ENCODE results near the gene FITM2. TPM values are rescaled to one million over a fixed set of nuclear protein-coding genes. Genes with fewer than 3 reads are reported as not detected.

The FITM2 gene
- total and polyA plus RNA-seq, 2 donors (not counting 3 experiments of a cell fraction or from before 2014, with no cell fraction given): 4.4 to 7.7 TPM

- ChIA-PET CTCF (no interaction called here), POLR2A (no interaction called here)
- no TSS peak for BruUV-seq (replicated peaks)
- no peak for DNase-seq (ENCODE audit: low read depth, low spot score)
- no peaks in the 10 kb centered on the region for H3K9me1 ChIP-seq (replicated peaks; ENCODE audit: control insufficient read depth, extremely low read depth, insufficient read depth, low read length)
- H3K4me2 ChIP-seq (ENCODE audit: insufficient read depth, low read length): no peak overlapping the region
- H4K20me1 ChIP-seq (replicated peaks; ENCODE audit: control insufficient read depth, extremely low read depth, insufficient read depth, low read length): no peaks in the 10 kb centered on the region
- H2AFZ ChIP-seq (ENCODE audit: low read depth, low read length): no peak overlapping the region
- intact Hi-C loops (cut with micrococcal nuclease): no loop called here
- no peaks in the 10 kb centered on the region for H3K9me3 ChIP-seq (replicated peaks; ENCODE audit: control insufficient read depth, insufficient read depth, low read length)
- H3K9ac ChIP-seq (replicated peaks; ENCODE audit: extremely low read depth, insufficient read depth, low read length): no peak overlapping the region
- FAIRE-seq: no peak
- dilution Hi-C loops (cut with MboI; ENCODE audit: extremely low pct_ligation_motif_present, low sequenced_read_pairs): no loop called here
- no peak overlapping the region for H3K27ac ChIP-seq (ENCODE audit: insufficient read depth, low read depth, low read length)
- no peaks in the 10 kb centered on the region for H3K79me2 ChIP-seq (ENCODE audit: control insufficient read depth, insufficient read depth, low read length)
- no peaks in the 10 kb centered on the region for H3K36me3 ChIP-seq (ENCODE audit: control insufficient read depth in 2 of 2, extremely low read depth in 1 of 2, insufficient read depth in 2 of 2, low read length in 2 of 2)
- TF ChIP-seq MAX (IDR thresholded peaks at IDR 0.05; ENCODE audit: insufficient read depth, insufficient read length): no peak
- H3K27me3 ChIP-seq (ENCODE audit: control insufficient read depth in 2 of 2, insufficient read depth in 2 of 2, low read length in 2 of 2): no peaks in the 10 kb centered on the region
- H3K4me1 ChIP-seq (ENCODE audit: control insufficient read depth, extremely low read depth, insufficient read depth, low read length): no peaks in the 10 kb centered on the region
- no peak overlapping the region for H3K4me3 ChIP-seq (replicated peaks in 1 of 3; ENCODE audit: insufficient read depth in 1 of 3, low read depth in 1 of 3, low read length in 3 of 3)
Observed at GRCh38 chr20:44279228-44279627, 31.8 kb downstream of the FITM2 start.

GRCh38 chr20:44274303-44275017 is 36.5 kb downstream of the FITM2 start:
- Histone ChIP-seq H3K79me2 (ENCODE audit: control insufficient read depth, insufficient read depth, low read length) (no peaks in the 10 kb centered on the region), H3K9me1 (replicated peaks; ENCODE audit: control insufficient read depth, extremely low read depth, insufficient read depth, low read length) (no peaks in the 10 kb centered on the region), H3K4me2 (ENCODE audit: insufficient read depth, low read length) (no peak overlapping the region), H3K36me3 (ENCODE audit: control insufficient read depth in 2 of 2, extremely low read depth in 1 of 2, insufficient read depth in 2 of 2, low read length in 2 of 2) (no peaks in the 10 kb centered on the region), H3K4me1 (ENCODE audit: control insufficient read depth, extremely low read depth, insufficient read depth, low read length) (no peaks in the 10 kb centered on the region), H3K9ac (replicated peaks; ENCODE audit: extremely low read depth, insufficient read depth, low read length) (no peak overlapping the region), H3K27ac (ENCODE audit: insufficient read depth, low read depth, low read length) (no peak overlapping the region), H3K27me3 (ENCODE audit: control insufficient read depth in 2 of 2, insufficient read depth in 2 of 2, low read length in 2 of 2) (no peaks in the 10 kb centered on the region), H2AFZ (ENCODE audit: low read depth, low read length) (no peak overlapping the region), H3K9me3 (replicated peaks; ENCODE audit: control insufficient read depth, insufficient read depth, low read length) (no peaks in the 10 kb centered on the region), H3K4me3 (replicated peaks in 1 of 3; ENCODE audit: insufficient read depth in 1 of 3, low read depth in 1 of 3, low read length in 3 of 3) (no peak overlapping the region), H4K20me1 (replicated peaks; ENCODE audit: control insufficient read depth, extremely low read depth, insufficient read depth, low read length) (no peaks in the 10 kb centered on the region)
- no peak for FAIRE-seq
- ChIA-PET POLR2A (no interaction called here), CTCF (no interaction called here)
- no peak for DNase-seq (ENCODE audit: low read depth, low spot score)
- TF ChIP-seq CTCF (IDR thresholded peaks at IDR 0.05; ENCODE audit: extremely low read depth in 1 of 2, insufficient read depth in 1 of 2, low read depth in 1 of 2, low read length in 2 of 2) (no peak), POLR2AphosphoS5 (IDR thresholded peaks at IDR 0.05; ENCODE audit: insufficient read depth, low read depth, low read length) (no peak), FOS (IDR thresholded peaks at IDR 0.05; ENCODE audit: borderline replicate concordance, insufficient read depth, low read length) (no peak), POLR2A (IDR thresholded peaks at IDR 0.05; ENCODE audit: low read depth, low read length) (no peak), EZH2 (IDR thresholded peaks at IDR 0.05; ENCODE audit: borderline replicate concordance, low read depth, low read length, severe bottlenecking) (no peak), MAX (IDR thresholded peaks at IDR 0.05; ENCODE audit: insufficient read depth, insufficient read length) (no peak), GATA2 (IDR thresholded peaks at IDR 0.05; ENCODE audit: insufficient read depth, insufficient read length, low read depth, low read length) (no peak)
- no TSS peak for BruUV-seq (replicated peaks)
- intact Hi-C loops (cut with micrococcal nuclease) (no loop called here), dilution Hi-C loops (cut with MboI; ENCODE audit: extremely low pct_ligation_motif_present, low sequenced_read_pairs) (no loop called here)
